ENCODE data around the gene DPF1.
"Not testable (repeated sequence)": the region's sequence is repeated elsewhere in the genome, so short reads cannot be mapped to it uniquely, and the experiment has no call there.

DPF1 gene

DNA sequence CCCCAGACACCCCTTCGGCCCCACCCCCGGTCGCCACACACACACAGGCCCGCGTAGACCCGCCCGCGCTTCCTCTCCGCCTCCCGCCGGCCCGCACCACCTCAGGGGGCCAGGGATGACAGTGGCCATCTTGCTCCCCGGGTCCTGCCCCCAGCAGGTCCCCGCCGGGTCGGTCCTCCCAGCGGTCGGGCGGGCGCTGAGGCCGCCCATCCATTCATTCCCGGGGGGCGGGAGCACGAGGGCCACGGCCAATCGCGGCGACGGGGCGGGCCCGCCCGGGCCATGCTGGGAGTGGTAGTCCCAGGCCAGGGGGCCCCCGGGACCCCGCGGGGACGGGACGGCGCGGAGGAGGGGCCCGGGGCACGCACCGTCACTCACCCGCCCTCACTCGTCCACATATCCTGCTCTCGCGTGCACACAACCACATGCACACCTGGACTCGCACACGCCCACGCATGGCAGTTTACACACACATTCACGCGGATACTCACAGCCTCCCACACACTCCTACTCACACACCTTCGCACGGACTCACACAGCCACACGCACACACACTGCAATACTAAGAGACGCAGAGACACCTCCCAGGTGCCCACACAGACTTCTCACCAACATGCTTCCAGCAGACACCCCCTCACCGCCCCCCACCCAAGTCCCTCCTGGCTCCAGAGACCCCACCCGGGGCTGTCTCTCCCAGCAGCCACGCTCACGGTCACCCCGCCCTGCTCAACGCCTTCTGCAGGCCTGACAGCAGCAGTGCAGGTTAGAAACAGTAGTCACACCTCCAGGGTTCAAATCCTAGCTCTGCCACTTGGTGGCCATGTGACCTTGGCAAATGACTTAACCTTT, at the start of gene DPF1:
Gene DPF1 (minus strand): TSS at position 209 of the 849 bp plus-strand sequence. CDS start 80 bp downstream, at position 129.
- DNase-seq, result peak; percentile 88

DNA sequence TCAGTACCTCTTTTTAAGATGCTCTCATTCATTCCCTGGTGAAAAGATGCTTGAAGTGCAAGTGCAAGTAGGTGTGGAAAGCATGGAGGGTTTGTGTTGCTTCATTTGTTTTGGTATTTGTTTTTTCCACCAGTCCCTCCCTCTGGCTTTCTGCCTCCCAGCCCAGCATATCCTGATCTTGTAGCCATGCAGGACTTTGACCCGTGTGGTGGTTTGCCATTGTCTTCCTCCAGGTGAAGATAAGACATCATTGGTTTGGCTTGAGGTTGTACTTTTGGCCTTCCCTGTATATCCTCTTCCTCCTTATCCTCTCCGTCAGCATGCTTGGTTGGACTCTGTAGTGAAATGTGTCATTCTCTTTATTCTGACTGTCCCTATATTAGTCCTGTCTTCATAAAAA, 49.5 kb upstream of the DPF1 start:
- no peak for DNase-seq

DNA sequence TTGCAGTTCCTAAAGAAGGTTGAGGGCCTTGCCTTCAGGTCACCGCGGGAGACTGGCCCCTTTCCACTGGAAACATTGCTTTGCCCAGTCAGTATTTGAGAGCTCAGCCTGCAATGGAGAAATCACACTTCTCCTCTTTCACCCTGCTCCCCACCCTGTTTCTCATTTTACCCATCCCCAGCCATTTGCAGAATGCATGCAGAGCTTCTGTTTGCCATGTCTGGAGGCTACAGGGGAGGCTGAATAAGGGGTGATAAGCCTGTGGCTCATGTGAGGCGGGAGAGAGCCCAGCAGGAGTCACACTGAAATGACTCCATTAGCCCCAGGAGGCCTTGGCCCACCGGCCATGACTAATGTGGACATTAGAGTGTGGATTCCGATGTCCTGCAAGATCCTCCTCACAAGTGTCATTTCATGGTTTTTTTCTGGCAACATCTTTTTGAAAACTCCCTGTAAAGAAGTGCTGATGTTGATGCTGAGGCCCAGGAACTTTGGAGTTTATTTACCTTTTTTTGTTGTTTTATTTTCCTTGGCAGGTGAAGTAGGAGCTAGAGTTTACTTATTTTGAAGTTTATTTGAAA, 46.7 kb upstream of the DPF1 start:
- no peak for DNase-seq

DNA sequence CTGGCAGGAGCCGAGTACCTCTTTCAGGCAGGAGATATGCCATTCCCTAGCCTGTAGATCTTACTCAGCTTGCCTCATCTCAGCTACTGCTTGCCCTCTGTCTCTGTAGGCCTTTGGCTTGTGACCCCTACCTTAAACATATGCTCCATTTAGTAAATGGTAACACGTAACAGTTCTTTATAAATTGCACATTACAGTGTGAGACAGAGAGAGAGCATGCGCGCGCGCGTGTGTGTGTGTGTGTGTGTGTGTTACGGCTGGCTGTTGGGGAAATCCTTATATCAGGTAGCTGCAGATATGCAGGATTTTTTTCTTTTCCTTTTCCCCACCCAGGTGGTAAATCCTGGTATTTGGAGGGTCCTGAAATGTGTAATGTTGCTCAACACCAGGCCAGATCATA, 44.5 kb upstream of the DPF1 start:
- DNase-seq, result no peak

DNA sequence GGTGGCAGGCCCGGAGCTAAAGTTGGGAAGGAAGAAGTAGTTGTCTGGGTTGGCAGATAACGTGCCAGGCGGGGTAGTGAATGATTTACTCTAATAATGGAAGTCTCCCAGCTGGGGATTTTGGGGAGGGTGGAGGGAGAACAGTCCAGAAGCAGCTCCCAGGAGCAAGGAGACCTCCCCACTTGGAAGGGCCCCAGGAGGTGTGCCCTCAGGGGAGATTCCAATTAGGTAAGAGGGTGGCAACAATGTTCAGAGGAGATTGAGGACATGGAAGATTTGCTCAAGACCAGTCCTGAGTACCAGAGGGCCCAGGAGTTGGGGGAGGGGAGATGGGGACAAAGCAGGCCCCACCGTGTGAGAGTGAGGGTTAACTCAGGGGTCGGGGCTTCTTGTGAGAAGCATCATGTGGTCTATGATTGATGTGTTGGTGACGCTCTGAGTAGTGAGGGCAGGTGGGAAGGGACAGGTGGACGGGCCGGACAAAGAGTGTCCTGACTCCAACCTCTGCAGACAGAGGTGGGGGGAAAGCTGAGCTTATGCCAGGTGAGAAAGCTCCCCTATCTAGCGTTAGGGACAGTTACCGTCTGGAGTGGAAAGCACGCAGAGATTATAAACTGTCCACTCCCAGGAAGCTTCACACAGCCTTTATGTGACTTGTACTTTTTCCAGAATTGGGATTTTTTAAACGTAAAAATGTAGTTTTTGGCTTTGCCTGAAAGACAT, 43.9 kb upstream of the DPF1 start:
- no peak for DNase-seq

DNA sequence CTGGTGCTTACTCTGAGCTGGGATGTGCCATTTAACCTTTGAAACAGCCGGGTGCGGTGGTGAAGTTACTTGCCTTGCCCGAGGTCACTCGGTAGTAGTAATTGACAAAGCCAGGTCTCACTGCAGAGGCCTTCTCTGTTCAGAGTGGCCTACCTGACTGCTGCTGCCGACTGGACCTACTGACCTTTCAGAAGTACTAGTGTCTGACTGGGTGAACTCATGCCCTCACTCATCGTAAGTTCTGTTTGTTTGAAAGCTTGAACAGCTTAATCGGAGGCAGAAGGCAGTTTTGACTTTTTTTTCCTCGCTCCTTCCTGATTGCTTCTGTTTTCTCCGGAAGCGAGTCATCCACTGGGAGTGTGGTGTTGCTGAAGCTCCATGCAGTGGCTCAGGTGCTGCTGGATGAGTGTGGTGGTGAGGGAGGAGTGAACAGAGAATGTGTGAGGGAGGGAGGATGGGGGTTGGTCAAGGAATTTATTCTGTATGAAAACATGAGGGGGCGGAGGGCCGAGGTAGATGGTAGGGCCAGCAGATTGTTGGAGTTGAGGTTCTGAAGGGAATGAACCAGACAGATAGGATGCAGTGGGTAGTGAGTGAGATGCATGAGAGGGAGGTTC, 43.1 kb upstream of the DPF1 start:
- no peak for DNase-seq

DNA sequence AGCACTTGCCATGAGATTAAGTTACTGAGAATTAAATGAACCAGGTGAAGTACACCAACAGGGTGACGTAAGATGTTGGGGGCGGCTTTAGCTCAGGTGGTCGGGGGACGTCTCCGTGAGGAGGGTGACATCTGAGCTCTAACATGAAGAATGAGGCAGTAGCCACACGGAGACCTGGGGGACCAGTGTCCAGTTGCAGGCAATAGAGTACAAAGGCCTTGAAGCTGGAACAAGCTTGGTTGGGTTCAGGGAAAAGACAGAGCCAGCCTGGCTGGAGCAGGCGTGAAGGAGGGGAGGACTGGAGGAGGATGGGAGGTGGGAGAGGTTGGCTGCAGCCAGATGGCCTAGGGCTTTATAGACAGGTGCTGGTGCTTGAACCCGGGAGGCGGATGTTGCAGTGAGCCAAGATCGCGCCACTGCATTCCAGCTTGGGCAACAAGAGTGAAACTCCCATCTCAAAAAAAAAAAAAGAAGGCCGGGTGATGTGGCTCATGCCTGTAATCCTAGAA, 42.0 kb upstream of the DPF1 start:
- peak; percentile 69 for DNase-seq

DNA sequence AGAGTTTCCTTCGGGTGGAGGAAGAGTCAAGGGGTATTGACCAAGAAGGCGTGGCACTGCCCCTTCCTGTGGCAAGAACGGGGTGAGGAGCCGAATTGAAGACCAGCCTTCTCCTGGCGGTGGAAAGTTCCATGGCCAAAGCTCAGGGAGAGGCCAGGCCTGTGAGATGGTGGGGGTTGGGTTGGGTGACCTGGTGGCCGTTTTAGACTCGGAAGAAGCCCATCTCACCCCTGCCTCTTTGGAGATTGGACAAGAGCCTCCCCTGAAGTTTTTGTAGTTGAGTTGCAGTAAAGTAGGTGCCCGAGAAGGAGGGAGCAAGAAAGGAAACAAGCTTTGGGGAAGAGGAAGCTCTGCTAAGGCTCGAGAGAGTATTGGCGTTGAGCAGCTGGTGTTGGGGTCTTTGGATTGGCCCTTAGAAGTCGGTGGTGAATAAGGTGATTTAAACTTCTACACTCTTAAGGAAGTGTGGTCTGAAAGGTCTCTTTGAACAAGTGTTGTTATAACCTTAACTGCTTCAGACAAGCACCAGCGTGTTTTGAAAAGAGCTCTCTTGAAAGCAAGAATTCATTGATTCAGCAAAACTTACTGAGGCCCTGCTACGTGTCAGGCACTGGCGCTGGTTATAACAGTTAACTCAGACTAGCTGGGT, 41.3 kb upstream of the DPF1 start:
- no peak for DNase-seq

DNA sequence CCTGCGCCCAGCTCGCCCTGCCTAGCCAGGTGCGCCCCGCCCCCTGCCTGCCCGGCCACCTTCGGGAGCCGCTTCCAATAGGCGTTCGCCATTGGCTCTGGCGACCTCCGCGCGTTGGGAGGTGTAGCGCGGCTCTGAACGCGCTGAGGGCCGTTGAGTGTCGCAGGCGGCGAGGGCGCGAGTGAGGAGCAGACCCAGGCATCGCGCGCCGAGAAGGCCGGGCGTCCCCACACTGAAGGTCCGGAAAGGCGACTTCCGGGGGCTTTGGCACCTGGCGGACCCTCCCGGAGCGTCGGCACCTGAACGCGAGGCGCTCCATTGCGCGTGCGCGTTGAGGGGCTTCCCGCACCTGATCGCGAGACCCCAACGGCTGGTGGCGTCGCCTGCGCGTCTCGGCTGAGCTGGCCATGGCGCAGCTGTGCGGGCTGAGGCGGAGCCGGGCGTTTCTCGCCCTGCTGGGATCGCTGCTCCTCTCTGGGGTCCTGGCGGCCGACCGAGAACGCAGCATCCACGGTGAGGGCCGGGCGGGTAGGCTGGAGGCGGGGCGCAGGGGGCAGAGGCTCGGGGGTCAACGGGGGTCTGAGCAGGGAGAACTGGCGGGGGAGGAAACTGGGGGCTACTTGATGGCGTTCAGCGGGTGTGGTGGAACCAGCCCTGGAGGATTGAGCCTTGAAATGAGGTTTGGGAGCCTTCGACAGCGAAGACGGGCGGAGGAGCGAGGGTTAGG, 40.6 kb upstream of the DPF1 start, which contains the start of gene SPINT2:
Gene SPINT2 (plus strand): TSS at position 88 of the 727 bp plus-strand sequence. CDS start 320 bp downstream, at position 408.
- peak; percentile 95 for DNase-seq

DNA sequence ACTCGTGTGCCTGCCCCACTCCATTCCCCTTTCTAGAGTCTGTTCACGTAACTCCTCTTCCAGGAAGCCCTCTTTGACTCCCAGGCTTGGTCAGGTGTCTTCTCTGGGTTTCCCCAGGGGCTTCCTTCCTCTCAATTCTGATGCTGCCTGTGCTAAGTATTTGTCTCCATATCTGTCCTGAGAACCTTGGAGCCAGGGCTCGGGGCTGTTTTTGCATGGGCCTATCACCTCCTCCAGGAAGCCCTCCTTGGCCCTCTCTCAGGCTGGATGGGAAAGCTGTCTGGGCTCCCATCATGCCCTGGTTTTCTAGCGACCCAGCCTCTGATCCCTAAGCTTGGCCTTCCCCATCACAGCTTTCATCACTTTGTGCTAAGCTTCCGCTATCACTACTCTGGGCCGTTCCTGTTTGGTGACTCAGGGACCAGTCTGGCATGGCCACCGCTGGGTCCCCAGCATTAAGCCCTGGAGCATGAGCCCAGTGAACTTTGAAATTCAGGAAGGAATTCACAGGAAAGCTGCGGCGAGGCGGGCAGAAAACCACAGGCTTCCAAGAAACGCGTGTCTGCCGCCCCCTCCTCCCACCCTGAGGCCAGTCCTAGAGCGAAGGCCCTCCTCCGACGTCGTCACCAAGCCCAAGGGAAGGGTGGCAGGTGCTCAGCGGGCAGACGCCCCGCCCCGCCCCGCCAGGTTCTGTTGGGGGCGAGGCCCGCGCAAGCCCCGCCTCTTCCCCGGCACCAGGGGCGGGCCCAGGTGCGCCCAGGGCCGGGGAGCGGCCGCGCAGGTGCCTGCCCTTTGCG, 39.9 kb upstream of the DPF1 start:
- DNase-seq, result peak; percentile 95

DNA sequence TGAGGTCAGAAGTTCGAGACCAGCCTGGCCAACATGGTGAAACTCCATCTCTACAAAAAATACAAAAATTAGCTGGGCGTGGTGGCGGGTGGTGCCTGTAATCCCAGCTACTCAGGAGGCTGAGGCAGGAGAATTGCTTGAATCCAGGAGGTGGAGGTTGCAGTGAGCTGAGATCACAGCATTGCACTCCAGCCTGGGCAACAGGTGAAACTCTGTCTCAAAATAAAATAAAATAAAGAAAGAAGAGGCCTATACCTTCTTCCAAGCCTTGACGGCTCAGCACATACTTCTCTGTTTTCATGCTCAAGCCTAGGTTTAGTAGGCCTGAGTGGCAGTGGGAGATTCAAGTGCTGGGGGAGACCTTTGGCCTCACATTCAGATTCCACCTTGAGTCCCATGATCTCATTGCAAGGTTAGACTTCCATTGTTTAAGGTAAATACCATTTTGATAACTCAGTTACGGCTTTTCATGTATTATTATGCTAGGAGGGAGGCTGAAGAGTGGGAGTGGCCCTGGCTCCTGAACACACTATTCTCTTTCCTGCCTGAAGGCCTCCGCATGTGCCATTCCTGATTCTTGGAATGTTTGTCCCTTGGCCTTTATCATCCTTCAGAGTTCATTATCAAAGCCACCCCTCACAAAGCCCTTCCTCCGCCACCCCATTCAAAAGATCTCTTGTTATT, 38.7 kb upstream of the DPF1 start:
- no peak for DNase-seq

DNA sequence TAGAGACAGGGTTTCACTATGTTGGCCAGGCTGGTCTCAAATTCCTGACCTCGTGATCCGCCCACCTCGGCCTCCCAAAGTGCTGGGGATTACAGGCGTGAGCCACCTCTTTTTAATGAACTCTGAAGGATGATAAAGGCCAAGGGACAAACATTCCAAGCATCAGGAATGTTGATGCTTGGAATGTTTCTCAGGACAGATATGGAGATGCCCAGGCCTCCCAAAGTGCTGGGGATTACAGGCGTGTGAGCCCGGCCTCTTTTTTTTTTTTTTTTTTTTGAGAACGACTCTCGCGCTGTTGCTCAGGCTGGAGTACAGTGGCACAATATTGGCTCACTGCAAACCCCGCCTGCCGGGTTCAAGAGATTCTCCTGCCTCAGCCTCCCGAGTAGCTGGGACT, 37.9 kb upstream of the DPF1 start:
- DNase-seq, result not testable (repeated sequence)

DNA sequence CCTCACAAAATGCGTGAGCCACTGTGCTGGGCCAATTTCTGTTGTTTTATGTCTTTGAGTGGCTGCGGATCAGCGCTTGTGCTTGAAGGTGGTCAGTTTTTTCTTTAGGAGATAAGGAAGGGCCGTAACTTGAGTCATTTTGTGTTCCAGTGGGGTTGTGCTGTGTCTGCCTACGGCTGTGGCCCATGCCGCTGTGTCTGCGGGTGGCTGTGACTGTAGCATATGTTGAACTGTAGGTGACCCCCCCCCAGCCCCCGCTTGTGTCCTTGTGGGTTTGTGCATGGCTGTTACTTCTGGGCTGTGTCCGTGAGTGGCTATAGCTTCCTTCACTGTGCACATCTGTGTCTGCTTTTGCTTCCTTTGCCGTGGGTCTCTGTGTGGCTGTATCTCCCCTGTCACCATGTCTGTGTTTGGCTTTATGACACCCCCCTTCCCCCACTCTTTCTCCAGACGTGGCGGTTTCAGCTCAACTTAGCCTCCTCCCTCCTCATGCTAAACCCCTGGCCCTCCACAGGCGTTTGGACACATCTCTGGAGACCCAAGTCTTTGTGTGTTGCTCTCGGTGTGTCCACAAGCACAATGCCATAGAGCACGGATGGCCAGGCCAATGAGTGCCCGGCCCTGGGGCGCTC, 31.5 kb upstream of the DPF1 start:
- DNase-seq, result no peak

DNA sequence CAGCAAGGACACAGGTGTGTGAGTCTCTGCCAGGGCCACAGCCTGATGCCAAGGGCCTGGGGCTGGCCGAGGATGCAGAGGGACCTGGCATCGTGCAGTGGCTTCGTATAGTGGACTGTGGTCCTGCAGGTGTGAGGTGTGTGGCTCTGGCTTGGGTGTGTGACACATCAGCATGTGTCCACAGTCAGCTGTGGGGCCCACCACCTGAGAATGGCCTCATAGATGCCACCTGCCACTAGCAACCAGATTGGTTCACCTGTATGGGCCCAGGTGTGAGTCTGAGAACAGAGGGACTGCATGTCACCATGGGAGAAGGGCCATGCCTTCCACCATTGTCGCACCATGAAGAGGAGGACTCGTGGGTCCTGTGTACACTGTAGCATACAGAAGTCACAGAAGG, 29.8 kb upstream of the DPF1 start:
- DNase-seq, result no peak

DNA sequence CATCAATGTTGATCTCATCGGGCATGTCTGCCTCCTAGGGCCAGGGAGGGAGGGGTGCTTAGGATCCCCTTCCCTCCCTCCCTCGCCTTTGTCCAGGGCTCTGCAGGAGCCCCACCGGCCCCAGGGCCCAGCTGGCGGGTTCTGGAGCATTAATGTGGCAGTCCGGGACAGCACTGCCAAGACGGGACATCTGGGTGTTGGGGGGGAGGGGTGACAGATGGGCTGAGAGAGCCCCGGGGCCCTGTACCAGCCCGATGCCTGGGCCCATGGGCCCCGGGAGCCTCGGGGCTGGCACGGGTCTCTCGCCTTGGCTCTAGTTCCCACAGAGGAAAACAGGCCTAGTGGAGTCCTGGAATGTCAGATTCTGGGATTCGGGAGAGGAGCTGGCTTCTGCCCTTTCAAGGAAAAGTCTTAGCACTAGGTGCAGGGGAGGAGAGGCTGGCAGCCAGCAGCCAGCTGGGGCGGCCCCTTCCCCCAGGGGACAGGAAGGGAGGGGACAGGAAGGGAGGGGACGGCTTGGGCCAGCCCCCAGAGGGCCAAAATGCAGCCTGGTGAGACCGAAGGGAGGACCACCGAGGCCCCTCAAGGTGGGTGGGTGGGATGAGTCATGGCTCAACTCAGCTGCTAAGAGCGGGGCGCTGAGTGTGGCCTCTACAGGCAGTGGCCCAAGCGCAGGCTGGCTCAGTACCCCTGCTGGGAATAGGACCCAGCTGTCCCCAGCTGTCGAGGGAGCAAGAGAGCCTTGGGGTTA, 29.1 kb upstream of the DPF1 start:
- DNase-seq, result peak; percentile 72

DNA sequence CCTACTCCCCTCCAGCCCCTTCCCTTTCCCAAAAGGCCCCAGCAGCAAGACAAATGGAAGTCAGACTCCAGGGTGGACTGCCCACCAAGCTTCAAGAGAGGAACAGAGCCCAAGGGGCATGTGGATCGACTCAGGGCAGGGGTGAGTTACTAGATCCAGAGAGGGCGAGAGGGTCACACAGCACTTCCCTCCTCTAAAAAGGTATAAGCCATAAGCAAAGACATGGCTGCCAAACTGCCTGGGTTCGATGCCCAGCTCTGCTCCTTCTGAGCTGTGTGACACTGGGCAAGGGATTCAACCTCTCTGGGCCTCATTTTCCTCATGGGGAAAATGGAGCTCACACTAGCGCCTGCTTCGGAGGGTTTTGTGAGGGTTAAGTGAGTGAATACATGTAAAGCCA, 28.4 kb upstream of the DPF1 start:
- no peak for DNase-seq

DNA sequence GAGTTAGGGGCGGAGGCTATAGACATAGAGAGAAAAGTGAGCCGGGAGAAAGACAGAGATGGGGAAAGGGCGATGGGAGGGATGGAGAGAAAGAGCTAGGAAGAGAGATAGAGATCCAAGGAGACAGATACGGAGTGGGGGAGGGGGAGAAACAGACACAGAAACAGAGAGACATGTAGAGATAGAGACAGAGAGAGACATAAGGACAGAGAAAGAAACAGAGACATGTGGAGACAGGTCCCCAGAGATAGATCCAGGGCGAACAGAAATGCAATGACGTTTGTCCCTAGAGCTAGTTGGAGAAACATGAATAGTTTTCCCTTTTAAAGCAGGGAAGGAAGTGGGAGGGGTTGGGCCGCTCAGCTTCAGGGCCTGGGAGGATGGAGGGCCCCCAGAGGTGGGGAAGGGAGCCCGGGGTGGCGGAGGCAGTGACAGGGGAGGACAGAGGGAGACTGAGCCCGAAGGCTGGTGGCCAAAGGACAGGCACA, 27.6 kb upstream of the DPF1 start:
- DNase-seq, result peak; percentile 72

DNA sequence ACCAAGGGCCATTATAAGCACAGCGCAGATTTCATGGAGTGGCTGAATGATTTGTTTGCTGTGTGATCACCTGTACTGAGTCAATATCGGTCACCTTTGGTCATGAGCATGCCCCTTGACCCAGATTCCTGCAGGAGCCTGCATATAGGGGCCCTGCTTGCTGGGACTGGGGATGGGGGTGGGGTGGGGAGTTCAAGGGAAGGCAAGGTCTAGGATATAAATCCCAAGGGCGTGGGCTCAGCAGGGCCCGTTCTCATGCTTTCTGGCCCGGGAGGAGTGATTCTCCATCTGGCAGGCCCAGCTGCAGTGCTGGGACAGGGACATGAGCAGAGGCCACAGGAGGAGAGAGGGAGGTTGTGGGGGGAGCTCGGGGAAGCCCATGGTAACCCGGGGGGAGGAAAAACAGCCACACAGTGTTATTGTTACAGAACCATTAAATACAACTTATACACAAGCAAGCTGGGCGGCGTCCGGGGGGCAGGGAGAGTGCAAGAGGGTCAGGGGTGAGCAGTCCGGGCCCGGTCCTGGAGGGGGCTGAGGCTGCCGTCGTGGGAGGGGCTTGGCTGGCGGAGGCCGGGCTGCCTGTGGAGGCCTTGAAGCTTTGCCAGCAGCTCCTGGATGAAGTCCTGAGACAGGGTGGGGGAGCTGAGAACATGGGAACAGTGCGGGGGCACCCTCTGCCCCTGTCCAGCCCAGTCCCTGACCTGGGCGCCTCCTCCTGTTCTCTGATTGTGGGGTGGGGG, 27.0 kb upstream of the DPF1 start:
- DNase-seq, result peak; percentile 94

Measured in NCI-H2171 (cell line).